Peyer's patch (tissue), 4 donors: ENCODE measurements around the gene DBI.

Experiments
- POLR2A ChIP-seq, 2 donors: fragments of 450-650 bp; IDR thresholded peaks; one replicate each; pipeline ENCODE4 v1.5.1; 2017; ENCODE audit warnings: antibody characterized with exemption in 2 of 2, mild to moderate bottlenecking in 2 of 2, moderate library complexity in 2 of 2
- TF ChIP-seq, protein P1 (sequence below), 6 experiments: fragments of 450-650 bp in 4 of 6; fragments of 200-600 bp in 2 of 6; sonication (generic) in 1 of 6; IDR thresholded peaks; one replicate each; pipeline ENCODE4 v1.5.1; 2017 to 2019; ENCODE audit warnings: antibody characterized with exemption in 6 of 6, mild to moderate bottlenecking in 3 of 6, moderate library complexity in 1 of 6

GRCh38 chr2:119393971-119394748 is 27.4 kb downstream of the DBI start:
- TF ChIP-seq, protein P1, sequence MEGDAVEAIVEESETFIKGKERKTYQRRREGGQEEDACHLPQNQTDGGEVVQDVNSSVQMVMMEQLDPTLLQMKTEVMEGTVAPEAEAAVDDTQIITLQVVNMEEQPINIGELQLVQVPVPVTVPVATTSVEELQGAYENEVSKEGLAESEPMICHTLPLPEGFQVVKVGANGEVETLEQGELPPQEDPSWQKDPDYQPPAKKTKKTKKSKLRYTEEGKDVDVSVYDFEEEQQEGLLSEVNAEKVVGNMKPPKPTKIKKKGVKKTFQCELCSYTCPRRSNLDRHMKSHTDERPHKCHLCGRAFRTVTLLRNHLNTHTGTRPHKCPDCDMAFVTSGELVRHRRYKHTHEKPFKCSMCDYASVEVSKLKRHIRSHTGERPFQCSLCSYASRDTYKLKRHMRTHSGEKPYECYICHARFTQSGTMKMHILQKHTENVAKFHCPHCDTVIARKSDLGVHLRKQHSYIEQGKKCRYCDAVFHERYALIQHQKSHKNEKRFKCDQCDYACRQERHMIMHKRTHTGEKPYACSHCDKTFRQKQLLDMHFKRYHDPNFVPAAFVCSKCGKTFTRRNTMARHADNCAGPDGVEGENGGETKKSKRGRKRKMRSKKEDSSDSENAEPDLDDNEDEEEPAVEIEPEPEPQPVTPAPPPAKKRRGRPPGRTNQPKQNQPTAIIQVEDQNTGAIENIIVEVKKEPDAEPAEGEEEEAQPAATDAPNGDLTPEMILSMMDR (IDR thresholded peaks at IDR 0.05), result no peak
- TF ChIP-seq POLR2A (IDR thresholded peaks at IDR 0.05), result no peak
